Endothelial cell of umbilical vein (primary cell): ENCODE data around the gene ITPKB. TPM values are rescaled to one million over a fixed set of nuclear protein-coding genes. Genes with fewer than 3 reads are reported as not detected.

ENCODE experiments used
- BruUV-seq: library from RNA; stranded (reverse); fragments of 400-500 nt; replicated peaks from 2 replicates; lab custom pipeline; 2021; lab: Mats Ljungman, UMichigan
- CTCF ChIA-PET: fragments of 300-600, 350-600 bp; sonication (Branson Sonifier 250); formaldehyde crosslinking; loops from one replicate; lab custom pipeline; 2021; ENCODE audit warnings: antibody characterized with exemption, inconsistent platforms; lab: Charles Lee
- POLR2A ChIA-PET: fragments of 300-600, 350-600 bp; sonication (Branson Sonifier 250); formaldehyde crosslinking; loops from one replicate; lab custom pipeline; 2021; ENCODE audit warnings: antibody characterized with exemption, inconsistent platforms; lab: Charles Lee
- DNase-seq: peaks from one replicate; pipeline ENCODE4 v3.0.0-alpha.2; 2011; ENCODE audit warnings: low read depth, low spot score
- FAIRE-seq: peaks from 2 replicates; lab custom pipeline; 2011; peaks lifted over from hg19 to GRCh38; lab: Jason Lieb, UNC
- H2AFZ ChIP-seq: 2 replicates; pipeline ENCODE4 v1.6.0; 2012; ENCODE audit warnings: low read depth, low read length, control low read depth, inconsistent platforms
- H3K27ac ChIP-seq: 2 replicates; pipeline ENCODE4 v1.5.1; 2011; ENCODE audit warnings: low read depth, mild to moderate bottlenecking, control low read depth, low read length, moderate library complexity; ENCODE audit not compliant: insufficient read depth
- H3K27me3 ChIP-seq, 2 experiments: 2 replicates each; pipeline versions ENCODE4 v1.6.0 to v1.6.1; 2011; ENCODE audit warnings: low read length in 2 of 2, mixed read lengths in 1 of 2; ENCODE audit not compliant: control insufficient read depth in 2 of 2, insufficient read depth in 2 of 2
- H3K36me3 ChIP-seq, 2 experiments: 2 replicates in 1 of 2; 3 replicates in 1 of 2; pipeline ENCODE4 v1.5.1; 2011; ENCODE audit warnings: low read length in 2 of 2, mild to moderate bottlenecking in 1 of 2, moderate library complexity in 1 of 2; ENCODE audit not compliant: control insufficient read depth in 2 of 2, insufficient read depth in 2 of 2; ENCODE audit errors: extremely low read depth in 1 of 2
- H3K4me1 ChIP-seq: 3 replicates; pipeline ENCODE4 v1.5.1; 2011; ENCODE audit warnings: mild to moderate bottlenecking, low read length; ENCODE audit not compliant: control insufficient read depth, insufficient read depth; ENCODE audit errors: extremely low read depth
- H3K4me2 ChIP-seq: 2 replicates; pipeline ENCODE4 v1.6.1; 2011; ENCODE audit warnings: low read length, control low read depth, mixed read lengths; ENCODE audit not compliant: insufficient read depth
- H3K4me3 ChIP-seq, 3 experiments: fragments of 200-600 bp in 1 of 3; sonication (generic), shearing (Covaris generic) in 1 of 3; replicated peaks in 1 of 3; 2 replicates each; pipeline ENCODE4 v1.5.1; 2011 to 2016; ENCODE audit warnings: control low read depth in 3 of 3, low read length in 3 of 3, mild to moderate bottlenecking in 2 of 3, inconsistent platforms in 1 of 3, low read depth in 1 of 3, moderate library complexity in 1 of 3; ENCODE audit not compliant: insufficient read depth in 1 of 3
- H3K79me2 ChIP-seq: 2 replicates; pipeline ENCODE4 v1.6.0; 2012; ENCODE audit warnings: low read length, inconsistent platforms; ENCODE audit not compliant: control insufficient read depth, insufficient read depth
- H3K9ac ChIP-seq: replicated peaks from 2 replicates; pipeline ENCODE3; 2011; ENCODE audit warnings: low read length, control low read depth; ENCODE audit not compliant: insufficient read depth; ENCODE audit errors: extremely low read depth
- H3K9me1 ChIP-seq: replicated peaks from 3 replicates; pipeline ENCODE4 v1.6.0; 2011; ENCODE audit warnings: mild to moderate bottlenecking, low read length; ENCODE audit not compliant: control insufficient read depth, insufficient read depth; ENCODE audit errors: extremely low read depth
- H3K9me3 ChIP-seq: replicated peaks from 2 replicates; pipeline ENCODE4 v1.5.1; 2012; ENCODE audit warnings: low read length, inconsistent platforms; ENCODE audit not compliant: control insufficient read depth, insufficient read depth
- H4K20me1 ChIP-seq: replicated peaks from 2 replicates; pipeline ENCODE3; 2011; ENCODE audit warnings: mild to moderate bottlenecking, low read length; ENCODE audit not compliant: control insufficient read depth, insufficient read depth; ENCODE audit errors: extremely low read depth
- EZH2 ChIP-seq: IDR thresholded peaks from 2 replicates; pipeline ENCODE4 v1.6.1; 2012; ENCODE audit warnings: borderline replicate concordance, low read depth, mild to moderate bottlenecking, moderate library complexity, low read length, inconsistent platforms; ENCODE audit not compliant: severe bottlenecking
- FOS ChIP-seq: IDR thresholded peaks from 2 replicates; pipeline ENCODE4 v1.6.1; 2011; ENCODE audit warnings: mild to moderate bottlenecking, low read length, moderate library complexity, borderline replicate concordance; ENCODE audit not compliant: insufficient read depth
- GATA2 ChIP-seq: IDR thresholded peaks from 2 replicates; pipeline ENCODE4 v1.7.0; 2011; ENCODE audit warnings: low read depth, mild to moderate bottlenecking, moderate library complexity, mixed read lengths, low read length; ENCODE audit not compliant: insufficient read length, insufficient read depth
- JUN ChIP-seq: IDR thresholded peaks from 2 replicates; pipeline ENCODE4 v1.6.1; 2011; ENCODE audit warnings: borderline replicate concordance, low read depth; ENCODE audit not compliant: insufficient read length, insufficient read depth
- MYC ChIP-seq: IDR thresholded peaks from one replicate; pipeline ENCODE4 v1.6.1; 2011; ENCODE audit warnings: mild to moderate bottlenecking, low read depth, low read length
- POLR2A ChIP-seq: IDR thresholded peaks from 2 replicates; pipeline ENCODE4 v1.6.1; 2012; ENCODE audit warnings: low read depth, mild to moderate bottlenecking, control low read depth, low read length
- POLR2AphosphoS5 ChIP-seq: IDR thresholded peaks from 2 replicates; pipeline ENCODE4 v1.6.1; 2012; ENCODE audit warnings: low read depth, mild to moderate bottlenecking, control low read depth, low read length, moderate library complexity; ENCODE audit not compliant: insufficient read depth
- dilution Hi-C: fragments of 300-500 bp; cut with MboI; formaldehyde crosslinking; loops from one replicate; pipeline ENCODE4 v1.15.0; 2019; ENCODE audit warnings: low sequenced_read_pairs; ENCODE audit not compliant: extremely low pct_ligation_motif_present
- intact Hi-C: fragments of 100-400 bp; cut with micrococcal nuclease; formaldehyde crosslinking; loops from one replicate; pipeline ENCODE4 v1.10.0; 2022
- polyA plus RNA-seq, 4 experiments: library from polyadenylated mRNA; depleted of rRNA in 3 of 4; stranded (reverse) in 3 of 4; unstranded in 1 of 4; fragments of >200 nt; gene quantifications; 2 replicates each; pipeline versions ENCODE4 v1.2.1 to v1.2.3, GENCODE V29; 2011 to 2012; ENCODE audit warnings: missing spikeins in 1 of 4
- total RNA-seq: library from RNA; stranded (reverse); gene quantifications from 2 replicates; pipeline ENCODE4 v1.2.3, GENCODE V29; 2021
- TF ChIP-seq, protein P1 (sequence below): IDR thresholded peaks from 2 replicates; pipeline ENCODE4 v1.6.1; 2011; ENCODE audit not compliant: insufficient read depth, insufficient read length
- TF ChIP-seq, protein P2 (sequence below), 2 donors: IDR thresholded peaks; 1 replicate in 1 of 2; 2 replicates in 1 of 2; pipeline ENCODE4 v1.5.1; 2011; ENCODE audit warnings: low read length in 2 of 2, mild to moderate bottlenecking in 2 of 2, moderate library complexity in 2 of 2, control low read depth in 1 of 2, inconsistent platforms in 1 of 2, low read depth in 1 of 2; ENCODE audit not compliant: insufficient read depth in 1 of 2; ENCODE audit errors: extremely low read depth in 1 of 2

Gene ITPKB
- total and polyA plus RNA-seq, 2 donors (not counting 3 experiments of a cell fraction or from before 2014, with no cell fraction given), result 7.7 to 34.8 TPM

DNA sequence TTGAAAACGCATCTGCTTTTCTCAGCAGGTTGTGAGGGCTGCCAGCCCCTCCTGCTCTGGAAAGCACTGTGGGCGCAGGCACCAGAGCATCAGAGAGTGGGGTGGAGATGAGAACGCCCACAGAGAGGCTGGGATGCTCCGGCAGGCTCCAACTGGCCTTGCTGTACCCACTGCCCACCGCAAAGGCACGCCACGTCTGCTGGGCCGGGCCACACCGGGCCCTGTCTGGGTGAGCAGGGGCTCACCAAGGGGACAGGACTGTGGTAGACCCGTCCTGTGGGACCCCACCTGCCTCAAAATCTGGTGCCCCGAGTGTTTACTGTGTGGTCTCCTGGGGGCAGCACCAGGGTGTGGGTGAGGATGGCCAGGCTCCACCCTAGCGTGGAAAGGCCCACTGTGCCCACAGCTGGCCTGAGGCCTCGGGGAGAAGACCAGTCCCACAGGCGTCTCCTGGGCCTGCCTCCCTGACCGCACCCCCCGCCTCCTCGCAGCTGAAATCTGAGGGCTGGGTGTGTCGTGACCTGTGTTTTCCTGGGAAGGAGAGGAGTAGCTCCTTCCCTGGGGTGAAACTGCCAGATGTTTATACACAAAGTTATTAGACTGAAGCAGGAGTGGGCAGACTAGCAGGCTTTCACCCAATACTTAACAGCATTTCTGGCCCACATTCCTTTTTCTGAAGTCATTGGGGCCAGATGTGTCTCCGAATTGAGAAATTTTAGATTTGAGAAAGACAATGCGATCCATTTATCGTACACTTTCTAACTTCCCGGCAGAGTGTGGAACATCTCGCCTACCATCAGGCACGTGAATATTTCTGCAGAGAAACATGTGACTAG lies 136.7 kb downstream of the ITPKB start:
- H3K9ac ChIP-seq, result no peak overlapping the region
- POLR2A ChIA-PET, result no interaction called here
- peaks cover 0 to 9% of the 10 kb centered on the region in 2 experiments for H3K27me3 ChIP-seq
- FAIRE-seq, result no peak
- CTCF ChIA-PET, result interaction anchor here (1.3 kb wide), 1 partner anchor 11 kb away, joined by 7 read pairs; no protein-coding TSS in a partner anchor
- TF ChIP-seq MYC (no peak), GATA2 (no peak), EZH2 (no peak)
- DNase-seq, result no peak
- H3K4me1 ChIP-seq, result no peaks in the 10 kb centered on the region
- no peaks in the 10 kb centered on the region for H3K36me3 ChIP-seq
- dilution Hi-C loops (no loop called here), intact Hi-C loops (no loop called here)
- no peak overlapping the region for H2AFZ ChIP-seq
- H3K4me2 ChIP-seq, result no peak overlapping the region
- no peak overlapping the region for H3K27ac ChIP-seq
- no peaks in the 10 kb centered on the region for H3K9me1 ChIP-seq
- H3K4me3 ChIP-seq, result no peak overlapping the region
- H3K9me3 ChIP-seq, result no peaks in the 10 kb centered on the region
- no TSS peak for BruUV-seq
- no peaks in the 10 kb centered on the region for H3K79me2 ChIP-seq
- no peaks in the 10 kb centered on the region for H4K20me1 ChIP-seq

DNA sequence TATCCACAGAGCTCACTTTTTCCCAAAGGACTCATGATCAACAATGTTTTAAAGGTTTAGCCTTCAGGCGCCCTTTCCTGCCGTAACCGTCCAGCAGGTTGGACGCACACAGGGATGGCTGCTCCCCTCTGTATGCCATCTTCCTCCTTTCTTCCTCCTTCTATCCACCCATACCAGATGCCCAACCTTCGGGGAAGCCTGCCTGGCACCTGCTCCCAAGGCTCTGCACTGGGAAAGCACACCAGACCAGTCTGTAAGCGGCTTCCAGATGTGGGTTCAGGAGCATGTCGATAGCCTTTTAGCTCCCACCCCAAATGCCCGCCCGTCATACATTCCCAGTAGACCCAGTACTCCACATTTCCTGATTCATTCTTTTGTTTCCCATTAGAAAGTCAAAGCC lies 137.6 kb downstream of the ITPKB start:
- no peaks in the 10 kb centered on the region for H3K9me3 ChIP-seq
- intact Hi-C loops (no loop called here), dilution Hi-C loops (no loop called here)
- no peaks in the 10 kb centered on the region for H3K36me3 ChIP-seq
- no peaks in the 10 kb centered on the region for H4K20me1 ChIP-seq
- DNase-seq (no peak), FAIRE-seq (no peak)
- H3K4me3 ChIP-seq, result no peak overlapping the region
- H3K27ac ChIP-seq, result no peak overlapping the region
- H2AFZ ChIP-seq, result no peak overlapping the region
- no peaks in the 10 kb centered on the region for H3K4me1 ChIP-seq
- no TSS peak for BruUV-seq
- CTCF ChIA-PET, result no interaction called here
- no peak for TF ChIP-seq POLR2A
- TF ChIP-seq, protein P1, sequence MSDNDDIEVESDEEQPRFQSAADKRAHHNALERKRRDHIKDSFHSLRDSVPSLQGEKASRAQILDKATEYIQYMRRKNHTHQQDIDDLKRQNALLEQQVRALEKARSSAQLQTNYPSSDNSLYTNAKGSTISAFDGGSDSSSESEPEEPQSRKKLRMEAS, result no peak
- TF ChIP-seq EZH2, result no peak
- no peak for TF ChIP-seq JUN
- no peak for TF ChIP-seq FOS
- no peak for TF ChIP-seq MYC
- no peak for TF ChIP-seq POLR2AphosphoS5
- TF ChIP-seq, protein P2, sequence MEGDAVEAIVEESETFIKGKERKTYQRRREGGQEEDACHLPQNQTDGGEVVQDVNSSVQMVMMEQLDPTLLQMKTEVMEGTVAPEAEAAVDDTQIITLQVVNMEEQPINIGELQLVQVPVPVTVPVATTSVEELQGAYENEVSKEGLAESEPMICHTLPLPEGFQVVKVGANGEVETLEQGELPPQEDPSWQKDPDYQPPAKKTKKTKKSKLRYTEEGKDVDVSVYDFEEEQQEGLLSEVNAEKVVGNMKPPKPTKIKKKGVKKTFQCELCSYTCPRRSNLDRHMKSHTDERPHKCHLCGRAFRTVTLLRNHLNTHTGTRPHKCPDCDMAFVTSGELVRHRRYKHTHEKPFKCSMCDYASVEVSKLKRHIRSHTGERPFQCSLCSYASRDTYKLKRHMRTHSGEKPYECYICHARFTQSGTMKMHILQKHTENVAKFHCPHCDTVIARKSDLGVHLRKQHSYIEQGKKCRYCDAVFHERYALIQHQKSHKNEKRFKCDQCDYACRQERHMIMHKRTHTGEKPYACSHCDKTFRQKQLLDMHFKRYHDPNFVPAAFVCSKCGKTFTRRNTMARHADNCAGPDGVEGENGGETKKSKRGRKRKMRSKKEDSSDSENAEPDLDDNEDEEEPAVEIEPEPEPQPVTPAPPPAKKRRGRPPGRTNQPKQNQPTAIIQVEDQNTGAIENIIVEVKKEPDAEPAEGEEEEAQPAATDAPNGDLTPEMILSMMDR (IDR thresholded peaks at IDR 0.05; ENCODE audit: extremely low read depth in 1 of 2, insufficient read depth in 1 of 2, low read depth in 1 of 2, low read length in 2 of 2), result no peak
- no peak for TF ChIP-seq GATA2
- H3K27me3 ChIP-seq, result peaks cover 0 to 9% of the 10 kb centered on the region in 2 experiments
- H3K9ac ChIP-seq, result no peak overlapping the region
- H3K4me2 ChIP-seq, result no peak overlapping the region
- POLR2A ChIA-PET, result no interaction called here
- no peaks in the 10 kb centered on the region for H3K79me2 ChIP-seq
- H3K9me1 ChIP-seq, result no peaks in the 10 kb centered on the region
